Measurements from ENCODE around the gene KCNQ2.

DNA sequence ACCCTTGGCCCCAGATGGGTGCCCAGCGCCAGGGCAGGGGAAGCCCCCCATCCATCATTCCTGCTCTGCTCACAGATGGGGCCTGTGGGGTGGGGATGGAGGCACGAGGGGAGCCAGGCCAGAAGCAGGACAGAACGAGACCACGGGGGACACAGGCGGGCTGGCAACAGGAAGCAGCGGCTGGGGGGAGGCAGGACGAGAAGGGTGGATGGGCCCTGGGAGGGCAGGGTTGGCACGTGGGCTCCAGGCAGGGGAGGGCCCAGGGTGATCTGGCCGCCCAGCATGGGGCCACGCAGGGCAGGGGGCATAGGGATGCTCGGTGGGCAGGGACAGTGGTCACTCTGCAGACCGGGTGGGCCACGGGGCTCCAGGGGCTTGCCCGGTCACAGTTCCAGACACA, 41.6 kb downstream of the KCNQ2 start:
- no peak for TF ChIP-seq TCF4 (CRISPR knock-in tag; IDR thresholded peaks at IDR 0.05; ENCODE audit: borderline replicate concordance)
- no peak for TF ChIP-seq PPARA (CRISPR knock-in tag; IDR thresholded peaks at IDR 0.05; ENCODE audit: borderline replicate concordance)
- no peak for TF ChIP-seq ZFP3 (CRISPR knock-in tag; IDR thresholded peaks at IDR 0.05)
- TF ChIP-seq ISL1 (CRISPR knock-in tag; IDR thresholded peaks at IDR 0.05), result no peak
- no peak for TF ChIP-seq ZNF70 (CRISPR knock-in tag; IDR thresholded peaks at IDR 0.05)
- TF ChIP-seq ARNTL (CRISPR knock-in tag; IDR thresholded peaks at IDR 0.05; ENCODE audit: borderline replicate concordance, low read depth), result no peak
- no peak for TF ChIP-seq GLIS3 (CRISPR knock-in tag; IDR thresholded peaks at IDR 0.05)
- TF ChIP-seq, protein P1, sequence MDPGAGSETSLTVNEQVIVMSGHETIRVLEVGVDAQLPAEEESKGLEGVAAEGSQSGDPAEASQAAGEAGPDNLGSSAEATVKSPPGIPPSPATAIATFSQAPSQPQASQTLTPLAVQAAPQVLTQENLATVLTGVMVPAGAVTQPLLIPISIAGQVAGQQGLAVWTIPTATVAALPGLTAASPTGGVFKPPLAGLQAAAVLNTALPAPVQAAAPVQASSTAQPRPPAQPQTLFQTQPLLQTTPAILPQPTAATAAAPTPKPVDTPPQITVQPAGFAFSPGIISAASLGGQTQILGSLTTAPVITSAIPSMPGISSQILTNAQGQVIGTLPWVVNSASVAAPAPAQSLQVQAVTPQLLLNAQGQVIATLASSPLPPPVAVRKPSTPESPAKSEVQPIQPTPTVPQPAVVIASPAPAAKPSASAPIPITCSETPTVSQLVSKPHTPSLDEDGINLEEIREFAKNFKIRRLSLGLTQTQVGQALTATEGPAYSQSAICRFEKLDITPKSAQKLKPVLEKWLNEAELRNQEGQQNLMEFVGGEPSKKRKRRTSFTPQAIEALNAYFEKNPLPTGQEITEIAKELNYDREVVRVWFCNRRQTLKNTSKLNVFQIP (CRISPR knock-in tag; IDR thresholded peaks at IDR 0.05; ENCODE audit: borderline replicate concordance, low read depth), result no peak
- no peak for TF ChIP-seq ZNF565 (CRISPR knock-in tag; conservative IDR thresholded peaks at IDR 0.05; ENCODE audit: low read depth)
- TF ChIP-seq SNAI2 (CRISPR knock-in tag; IDR thresholded peaks at IDR 0.05), result no peak
- no peak for TF ChIP-seq OSR1 (CRISPR knock-in tag; IDR thresholded peaks at IDR 0.05)

Measured in SK-N-SH treated with all-trans-retinoic acid at 6 μM for 48 hours (cell line).